Mucosa of stomach (tissue), 1 donor: Measurements from ENCODE around the gene IQCB1.
"Not testable (repeated sequence)": the region's sequence is repeated elsewhere in the genome, so short reads cannot be mapped to it uniquely, and the experiment has no call there.

Experiments
- H3K27me3 ChIP-seq: one replicate; pipeline ENCODE4 v1.7.0; 2013; ENCODE audit warnings: mild to moderate bottlenecking, low read length; ENCODE audit not compliant: control insufficient read depth, insufficient read depth
- H3K36me3 ChIP-seq: one replicate; pipeline ENCODE4 v1.7.0; 2013; ENCODE audit warnings: low read length; ENCODE audit not compliant: control insufficient read depth, insufficient read depth
- H3K4me1 ChIP-seq: one replicate; pipeline ENCODE4 v1.7.0; 2013; ENCODE audit warnings: mild to moderate bottlenecking, low read length; ENCODE audit not compliant: control insufficient read depth, insufficient read depth
- H3K4me3 ChIP-seq: one replicate; pipeline ENCODE4 v1.7.0; 2013; ENCODE audit warnings: low read length
- H3K9ac ChIP-seq: one replicate; pipeline ENCODE4 v1.7.0; 2013; ENCODE audit warnings: mild to moderate bottlenecking, low read length, moderate library complexity
- H3K9me3 ChIP-seq: one replicate; pipeline ENCODE4 v1.7.0; 2013; ENCODE audit warnings: mild to moderate bottlenecking, low read length, moderate library complexity; ENCODE audit not compliant: control insufficient read depth
- donor health status: Pancreatic carcinoma.

IQCB1 gene

GRCh38 chr3:121800906-121801305 is 34.0 kb downstream of the IQCB1 start:
- Histone ChIP-seq H3K9me3 (no peaks in the 10 kb centered on the region), H3K4me1 (no peaks in the 10 kb centered on the region), H3K9ac (no peak overlapping the region), H3K27me3 (no peaks in the 10 kb centered on the region), H3K4me3 (no peak overlapping the region), H3K36me3 (peaks cover 2% of the 10 kb centered on the region)

- H3K27me3 ChIP-seq = no peaks in the 10 kb centered on the region
- no peaks in the 10 kb centered on the region for H3K9me3 ChIP-seq
- no peaks in the 10 kb centered on the region for H3K36me3 ChIP-seq
- no peak overlapping the region for H3K4me3 ChIP-seq
- no peak overlapping the region for H3K9ac ChIP-seq
- no peaks in the 10 kb centered on the region for H3K4me1 ChIP-seq
Observed at GRCh38 chr3:121796970-121797369, 37.9 kb downstream of the IQCB1 start.

GRCh38 chr3:121794264-121794983 is 40.4 kb downstream of the IQCB1 start:
- H3K9me3 ChIP-seq = no peaks in the 10 kb centered on the region
- H3K9ac ChIP-seq = no peak overlapping the region
- H3K4me1 ChIP-seq = no peaks in the 10 kb centered on the region
- no peaks in the 10 kb centered on the region for H3K27me3 ChIP-seq
- H3K36me3 ChIP-seq = no peaks in the 10 kb centered on the region
- no peak overlapping the region for H3K4me3 ChIP-seq

- no peaks in the 10 kb centered on the region for H3K27me3 ChIP-seq
- no peaks in the 10 kb centered on the region for H3K9me3 ChIP-seq
- H3K36me3 ChIP-seq = no peaks in the 10 kb centered on the region
- no peaks in the 10 kb centered on the region for H3K4me1 ChIP-seq
- no peak overlapping the region for H3K4me3 ChIP-seq
- no peak overlapping the region for H3K9ac ChIP-seq
Observed at GRCh38 chr3:121793078-121793477, 41.8 kb downstream of the IQCB1 start.

- Histone ChIP-seq H3K36me3 (no peaks in the 10 kb centered on the region), H3K4me3 (no peak overlapping the region), H3K27me3 (no peaks in the 10 kb centered on the region), H3K9ac (no peak overlapping the region), H3K9me3 (no peaks in the 10 kb centered on the region), H3K4me1 (no peaks in the 10 kb centered on the region)
Observed at GRCh38 chr3:121786485-121786884, 48.4 kb downstream of the IQCB1 start.

GRCh38 chr3:121782784-121783183 is 52.1 kb downstream of the IQCB1 start:
- H3K4me3 ChIP-seq = not testable (repeated sequence)

GRCh38 chr3:121781611-121782010 is 53.2 kb downstream of the IQCB1 start:
- H3K9ac ChIP-seq = no peak overlapping the region
- no peaks in the 10 kb centered on the region for H3K27me3 ChIP-seq
- no peaks in the 10 kb centered on the region for H3K36me3 ChIP-seq
- H3K4me1 ChIP-seq = no peaks in the 10 kb centered on the region
- no peaks in the 10 kb centered on the region for H3K9me3 ChIP-seq
- no peak overlapping the region for H3K4me3 ChIP-seq

More at GRCh38 chr3:121782784-121783183, 52.1 kb downstream of the IQCB1 start:
- not testable (repeated sequence) for H3K4me1 ChIP-seq, H3K9me3 ChIP-seq, H3K27me3 ChIP-seq, H3K36me3 ChIP-seq, H3K9ac ChIP-seq

- H3K9ac ChIP-seq, H3K4me1 ChIP-seq, H3K27me3 ChIP-seq, H3K36me3 ChIP-seq, H3K4me3 ChIP-seq, H3K9me3 ChIP-seq: not testable (repeated sequence)
Observed at GRCh38 chr3:121775095-121775494, 59.8 kb downstream of the IQCB1 start.

GRCh38 chr3:121769246-121769645 is 65.6 kb downstream of the IQCB1 start:
- Histone ChIP-seq H3K36me3 (peaks cover 4% of the 10 kb centered on the region), H3K4me3 (no peak overlapping the region)

GRCh38 chr3:121768452-121768851 is 66.4 kb downstream of the IQCB1 start:
- H3K36me3 ChIP-seq = peaks cover 4% of the 10 kb centered on the region

More at GRCh38 chr3:121769246-121769645, 65.6 kb downstream of the IQCB1 start:
- Histone ChIP-seq H3K27me3 (no peaks in the 10 kb centered on the region), H3K9me3 (no peaks in the 10 kb centered on the region), H3K4me1 (no peaks in the 10 kb centered on the region), H3K9ac (no peak overlapping the region)

GRCh38 chr3:121759541-121760202 is 75.2 kb downstream of the IQCB1 start:
- no peaks in the 10 kb centered on the region for H3K27me3 ChIP-seq
- no peak overlapping the region for H3K9ac ChIP-seq
- no peaks in the 10 kb centered on the region for H3K9me3 ChIP-seq
- no peak overlapping the region for H3K4me3 ChIP-seq
- no peaks in the 10 kb centered on the region for H3K36me3 ChIP-seq
- H3K4me1 ChIP-seq = no peaks in the 10 kb centered on the region

More at GRCh38 chr3:121768452-121768851, 66.4 kb downstream of the IQCB1 start:
- H3K4me1 ChIP-seq = no peaks in the 10 kb centered on the region
- no peaks in the 10 kb centered on the region for H3K27me3 ChIP-seq
- H3K9me3 ChIP-seq = no peaks in the 10 kb centered on the region
- H3K9ac ChIP-seq = no peak overlapping the region
- no peak overlapping the region for H3K4me3 ChIP-seq

- no peaks in the 10 kb centered on the region for H3K9me3 ChIP-seq
Observed at GRCh38 chr3:121758727-121759450, 76.0 kb downstream of the IQCB1 start.

More at GRCh38 chr3:121758727-121759450, 76.0 kb downstream of the IQCB1 start:
- Histone ChIP-seq H3K36me3 (no peaks in the 10 kb centered on the region), H3K4me3 (no peak overlapping the region), H3K4me1 (no peaks in the 10 kb centered on the region), H3K9ac (no peak overlapping the region), H3K27me3 (no peaks in the 10 kb centered on the region)
